HFF-Myc (cell line): ENCODE results near the gene PARN.

Experiments
- DNase-seq: peaks from one replicate; pipeline ENCODE4 v3.0.0-alpha.2; 2011; ENCODE audit warnings: low read depth; ENCODE audit errors: extremely low read depth
- H3K4me3 ChIP-seq: replicated peaks from 2 replicates; pipeline ENCODE4 v1.5.1; 2011; ENCODE audit warnings: low read depth, mild to moderate bottlenecking, control low read depth, low read length
- TF ChIP-seq, protein P1 (sequence below): IDR thresholded peaks from 2 replicates; pipeline ENCODE4 v1.5.1; 2012; ENCODE audit warnings: mild to moderate bottlenecking, low read depth, low read length, control low read depth; ENCODE audit errors: missing control alignments

Gene PARN

DNA sequence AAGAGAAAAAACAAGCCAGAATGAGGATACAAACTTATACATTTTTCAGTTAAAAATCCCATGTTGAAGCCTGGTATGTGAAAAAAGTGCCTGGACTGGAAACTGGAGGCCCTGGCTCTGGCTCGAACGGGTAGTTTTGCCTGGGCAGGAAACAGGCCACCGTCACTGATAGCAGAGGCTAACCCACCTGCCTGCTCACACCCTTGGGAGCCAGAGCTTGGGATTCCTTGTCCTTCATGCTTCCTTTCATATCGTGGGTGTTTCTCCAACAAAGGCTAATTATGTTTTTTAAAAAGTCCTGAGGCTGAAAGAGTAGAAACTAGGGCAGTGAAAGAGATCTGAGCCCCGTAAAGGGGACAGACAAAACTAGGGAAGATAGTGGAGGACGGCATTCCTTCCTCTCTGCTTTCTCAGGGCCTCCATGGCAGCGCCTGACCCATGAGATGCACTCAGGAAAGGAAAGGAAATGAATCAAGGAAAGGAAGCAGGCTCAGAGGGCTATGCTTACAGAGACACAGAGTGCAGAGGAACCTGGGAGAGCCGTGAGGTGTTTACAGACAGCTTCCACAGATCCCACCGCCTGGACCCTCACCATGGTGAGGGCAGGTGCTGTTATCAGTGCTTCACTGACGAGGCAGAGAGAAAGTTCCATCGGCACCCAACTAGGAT is 138.1 kb downstream of the PARN start:
- TF ChIP-seq, protein P1, sequence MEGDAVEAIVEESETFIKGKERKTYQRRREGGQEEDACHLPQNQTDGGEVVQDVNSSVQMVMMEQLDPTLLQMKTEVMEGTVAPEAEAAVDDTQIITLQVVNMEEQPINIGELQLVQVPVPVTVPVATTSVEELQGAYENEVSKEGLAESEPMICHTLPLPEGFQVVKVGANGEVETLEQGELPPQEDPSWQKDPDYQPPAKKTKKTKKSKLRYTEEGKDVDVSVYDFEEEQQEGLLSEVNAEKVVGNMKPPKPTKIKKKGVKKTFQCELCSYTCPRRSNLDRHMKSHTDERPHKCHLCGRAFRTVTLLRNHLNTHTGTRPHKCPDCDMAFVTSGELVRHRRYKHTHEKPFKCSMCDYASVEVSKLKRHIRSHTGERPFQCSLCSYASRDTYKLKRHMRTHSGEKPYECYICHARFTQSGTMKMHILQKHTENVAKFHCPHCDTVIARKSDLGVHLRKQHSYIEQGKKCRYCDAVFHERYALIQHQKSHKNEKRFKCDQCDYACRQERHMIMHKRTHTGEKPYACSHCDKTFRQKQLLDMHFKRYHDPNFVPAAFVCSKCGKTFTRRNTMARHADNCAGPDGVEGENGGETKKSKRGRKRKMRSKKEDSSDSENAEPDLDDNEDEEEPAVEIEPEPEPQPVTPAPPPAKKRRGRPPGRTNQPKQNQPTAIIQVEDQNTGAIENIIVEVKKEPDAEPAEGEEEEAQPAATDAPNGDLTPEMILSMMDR: no peak
- H3K4me3 ChIP-seq: no peak overlapping the region
- DNase-seq: no peak

DNA sequence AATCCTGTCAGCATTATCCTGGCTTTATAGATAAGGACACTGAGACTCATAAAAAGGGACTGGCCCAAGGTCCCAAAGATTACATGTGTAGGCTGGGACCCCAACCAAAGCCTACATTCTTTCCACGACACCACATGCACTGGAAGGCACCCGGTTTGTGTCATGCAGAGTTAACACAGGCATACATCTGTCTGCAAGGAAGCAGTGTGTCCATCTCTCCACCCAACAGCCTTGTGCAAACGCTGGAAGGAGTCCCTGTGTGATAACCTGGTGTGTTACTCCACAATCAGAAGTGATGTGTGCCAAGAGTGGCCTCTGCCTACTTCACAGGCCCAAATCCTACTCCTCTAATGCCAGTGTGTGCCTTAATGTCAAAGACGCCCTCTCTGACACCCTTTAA is 139.8 kb downstream of the PARN start:
- DNase-seq: no peak
- no peak overlapping the region for H3K4me3 ChIP-seq
- TF ChIP-seq, protein P1: no peak

DNA sequence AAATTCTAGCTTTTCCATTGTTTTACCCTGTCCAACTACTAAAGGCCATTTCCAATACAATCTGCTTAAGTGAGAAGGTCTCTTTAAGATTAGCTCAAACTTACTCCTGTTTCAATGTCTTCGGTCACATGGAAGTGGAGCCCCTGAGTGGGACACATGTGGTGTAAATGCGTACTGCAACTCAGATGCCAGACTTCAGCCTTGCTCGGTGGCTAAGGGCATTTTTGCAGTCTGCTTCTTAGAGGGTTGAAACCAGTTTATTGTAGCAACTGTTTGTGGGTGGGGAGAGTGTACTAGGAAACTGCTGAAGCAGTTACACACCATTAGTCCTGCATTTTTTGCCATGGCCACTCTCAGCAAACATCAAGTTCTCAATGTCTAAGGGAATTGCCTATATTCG is 140.6 kb downstream of the PARN start:
- peak; percentile 79 for DNase-seq
- TF ChIP-seq, protein P1: no peak

DNA sequence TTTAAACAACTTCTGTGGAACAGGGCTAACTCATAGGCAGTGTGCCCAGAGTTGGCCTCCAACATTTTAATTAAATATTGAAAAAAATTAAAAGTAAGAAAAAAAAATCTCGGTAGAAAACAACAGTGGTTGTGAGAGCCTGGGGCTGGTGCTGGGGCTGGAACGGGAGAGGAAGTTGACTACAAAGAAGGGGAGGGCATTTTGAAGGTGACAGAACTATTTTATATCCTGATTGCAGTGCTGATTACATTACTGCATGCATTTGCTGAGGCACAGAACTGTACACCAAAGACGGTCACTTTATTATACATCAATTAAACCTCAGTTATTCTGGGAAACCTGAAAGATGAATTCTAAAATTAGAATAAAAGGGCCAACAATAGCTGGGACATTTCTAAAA is 142.5 kb downstream of the PARN start:
- DNase-seq: no peak
- peak overlapping the region; percentile 46 for H3K4me3 ChIP-seq
- TF ChIP-seq, protein P1: no peak

More for the DNA sequence above, 140.6 kb downstream of the PARN start:
- no peak overlapping the region for H3K4me3 ChIP-seq

DNA sequence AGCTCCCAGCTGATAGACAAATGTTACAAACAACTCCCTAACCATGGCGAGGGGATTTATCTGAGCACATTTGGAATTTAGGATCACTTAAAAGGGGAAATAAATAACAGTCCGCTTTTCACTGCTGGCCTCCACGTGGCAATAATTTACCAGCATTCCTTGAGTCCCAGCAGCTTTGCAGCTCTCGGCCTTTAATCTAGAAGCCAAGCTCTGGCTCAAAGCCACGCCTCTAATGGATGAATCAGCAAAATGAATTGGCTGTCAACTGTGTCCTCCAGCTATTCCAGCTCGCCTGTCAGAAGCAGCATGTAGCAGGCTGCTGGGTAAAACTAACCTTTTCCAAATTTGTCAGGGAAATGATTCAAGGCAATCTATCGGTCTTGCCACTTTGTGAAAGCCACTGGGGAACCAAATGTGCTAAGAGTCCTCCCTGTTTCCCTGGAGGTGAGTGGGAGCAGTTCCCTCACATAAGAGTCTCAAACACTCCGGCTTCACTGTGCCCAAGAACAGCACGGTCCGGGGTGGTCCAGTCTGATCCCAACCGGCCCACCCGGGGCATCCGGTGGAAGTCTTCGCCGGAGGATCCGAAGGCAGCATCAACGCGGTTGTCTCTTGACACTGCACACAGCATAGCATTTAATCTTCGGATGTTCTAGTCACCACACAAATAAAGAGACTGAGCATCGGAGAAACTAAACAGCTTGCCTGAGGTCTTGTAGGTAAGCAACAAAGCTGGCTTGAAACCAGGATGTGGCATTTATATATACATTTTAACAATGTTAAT is 143.3 kb downstream of the PARN start:
- H3K4me3 ChIP-seq: peak overlapping the region; percentile 46
- peak; percentile 98 for DNase-seq
- TF ChIP-seq, protein P1: no peak

DNA sequence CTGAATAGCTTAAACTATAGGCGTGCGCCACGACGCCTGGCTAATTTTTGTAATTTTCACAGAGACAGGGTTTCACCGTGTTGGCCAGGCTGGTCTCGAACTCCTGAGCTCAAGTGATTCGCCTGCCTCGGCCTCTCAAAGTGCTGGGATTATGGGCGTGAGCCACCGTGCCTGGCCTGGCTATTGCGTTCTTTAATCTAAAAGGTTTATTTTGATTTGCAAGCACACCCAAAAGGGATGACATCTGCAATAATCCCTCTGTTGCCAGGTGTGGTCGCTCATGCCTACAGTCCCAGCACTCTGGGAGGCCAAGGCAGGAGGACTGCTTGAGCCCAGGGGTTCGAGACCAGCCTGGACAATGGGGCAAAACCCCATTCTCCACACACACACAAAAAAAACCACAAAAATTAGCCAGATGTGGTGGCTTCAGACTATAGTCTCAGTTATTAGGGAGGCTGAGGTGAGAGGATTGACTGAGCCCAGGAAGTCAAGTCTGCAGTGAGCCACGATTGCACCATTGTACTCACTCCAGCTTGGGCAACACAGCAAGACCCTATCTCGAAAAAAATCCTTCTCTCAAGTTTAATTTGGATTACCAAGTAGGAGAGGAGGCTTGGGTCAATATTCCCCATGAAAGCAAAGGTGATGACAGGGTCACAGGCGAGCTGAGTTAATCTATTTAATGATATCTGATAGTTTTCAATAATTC is 144.1 kb downstream of the PARN start:
- DNase-seq: no peak
- TF ChIP-seq, protein P1: no peak
- H3K4me3 ChIP-seq: no peak overlapping the region
